ENCODE measurements around the gene ZG16B. TPM values are rescaled to one million over a fixed set of nuclear protein-coding genes. Genes with fewer than 3 reads are reported as not detected.

Gene ZG16B
- total RNA-seq, 1 donor: 0.86 TPM

- no peak for DNase-seq (ENCODE audit: low read depth)
Measured at GRCh38 chr16:2819179-2819938, 10.7 kb upstream of the ZG16B start.

GRCh38 chr16:2819939-2820835, 9.9 kb upstream of the ZG16B start:
- TF ChIP-seq CTCF (IDR thresholded peaks at IDR 0.05; ENCODE audit: insufficient read depth, low read depth, low read length): no peak
- no peak for DNase-seq (ENCODE audit: low read depth)

More at GRCh38 chr16:2819179-2819938, 10.7 kb upstream of the ZG16B start:
- TF ChIP-seq CTCF (IDR thresholded peaks at IDR 0.05; ENCODE audit: insufficient read depth, low read depth, low read length): no peak
- H3K4me3 ChIP-seq (ENCODE audit: low read depth, low read length): no peak overlapping the region

GRCh38 chr16:2820836-2821486, 9.1 kb upstream of the ZG16B start:
- no peak for TF ChIP-seq CTCF (IDR thresholded peaks at IDR 0.05; ENCODE audit: insufficient read depth, low read depth, low read length)
- no peak for DNase-seq (ENCODE audit: low read depth)
- no peak overlapping the region for H3K4me3 ChIP-seq (ENCODE audit: low read depth, low read length)

More at GRCh38 chr16:2819939-2820835, 9.9 kb upstream of the ZG16B start:
- no peak overlapping the region for H3K4me3 ChIP-seq (ENCODE audit: low read depth, low read length)

- no peak for TF ChIP-seq CTCF (IDR thresholded peaks at IDR 0.05; ENCODE audit: insufficient read depth, low read depth, low read length)
- DNase-seq (ENCODE audit: low read depth): no peak
- H3K4me3 ChIP-seq (ENCODE audit: low read depth, low read length): no peak overlapping the region
Measured at GRCh38 chr16:2821487-2822157, 8.5 kb upstream of the ZG16B start.

- no peak overlapping the region for H3K4me3 ChIP-seq (ENCODE audit: low read depth, low read length)
- no peak for DNase-seq (ENCODE audit: low read depth)
- no peak for TF ChIP-seq CTCF (IDR thresholded peaks at IDR 0.05; ENCODE audit: insufficient read depth, low read depth, low read length)
Measured at GRCh38 chr16:2822158-2822495, 8.0 kb upstream of the ZG16B start.

GRCh38 chr16:2822496-2822895, 7.6 kb upstream of the ZG16B start:
- no peak for TF ChIP-seq CTCF (IDR thresholded peaks at IDR 0.05; ENCODE audit: insufficient read depth, low read depth, low read length)

More at GRCh38 chr16:2822496-2822895, 7.6 kb upstream of the ZG16B start:
- no peak for DNase-seq (ENCODE audit: low read depth)
- no peak overlapping the region for H3K4me3 ChIP-seq (ENCODE audit: low read depth, low read length)
